ENCODE measurements around the gene EVC. TPM values are rescaled to one million over a fixed set of nuclear protein-coding genes. Genes with fewer than 3 reads are reported as not detected.

The EVC gene
- total RNA-seq, 4 donors from 2014 or later = 8.3 to 37.0 (median 19.3) TPM

DNA sequence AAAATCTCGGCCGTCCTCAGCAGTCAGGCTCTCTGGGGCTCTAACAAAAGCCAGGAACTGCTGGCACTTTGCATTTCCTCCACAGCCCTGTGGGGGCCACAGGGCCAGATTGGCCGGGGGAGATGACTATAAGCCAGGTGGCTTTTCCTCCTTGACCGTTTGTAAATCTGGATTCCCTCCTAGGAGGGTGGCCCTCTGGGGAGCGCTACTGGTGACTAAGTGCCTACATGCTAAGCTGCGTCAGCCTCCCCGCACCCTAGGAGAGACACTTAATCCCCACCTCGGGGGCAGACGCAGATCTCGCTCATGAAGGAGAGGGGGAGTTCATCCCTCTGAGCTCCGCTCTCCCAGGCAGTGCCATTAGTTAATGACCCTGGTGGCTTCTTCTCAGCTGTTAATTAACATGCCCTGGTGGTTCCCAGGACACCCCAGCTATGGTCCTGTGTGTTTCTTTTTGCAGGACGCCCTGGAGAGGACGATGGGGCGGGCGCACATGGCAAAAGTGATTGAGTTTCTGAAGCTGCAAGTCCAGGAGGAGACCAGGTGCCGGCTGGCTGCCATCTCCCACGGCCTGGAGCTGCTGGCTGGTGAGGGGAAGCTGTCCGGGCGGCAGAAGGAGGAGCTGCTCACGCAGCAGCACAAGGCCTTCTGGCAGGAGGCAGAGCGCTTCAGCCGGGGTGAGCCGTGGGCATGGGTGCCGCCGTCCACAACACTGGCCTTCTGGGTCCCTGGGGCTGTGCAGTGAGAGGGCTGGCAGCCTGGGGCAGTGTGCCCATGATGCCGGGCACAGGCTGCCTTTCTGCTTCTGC lies 41.6 kb downstream of the EVC start:
- no peak for TF ChIP-seq CTCF (IDR thresholded peaks at IDR 0.05; ENCODE audit: low read depth)

GRCh38 chr4:5753366-5753765 lies 42.4 kb downstream of the EVC start:
- TF ChIP-seq CTCF (IDR thresholded peaks at IDR 0.05; ENCODE audit: low read depth) = no peak

DNA sequence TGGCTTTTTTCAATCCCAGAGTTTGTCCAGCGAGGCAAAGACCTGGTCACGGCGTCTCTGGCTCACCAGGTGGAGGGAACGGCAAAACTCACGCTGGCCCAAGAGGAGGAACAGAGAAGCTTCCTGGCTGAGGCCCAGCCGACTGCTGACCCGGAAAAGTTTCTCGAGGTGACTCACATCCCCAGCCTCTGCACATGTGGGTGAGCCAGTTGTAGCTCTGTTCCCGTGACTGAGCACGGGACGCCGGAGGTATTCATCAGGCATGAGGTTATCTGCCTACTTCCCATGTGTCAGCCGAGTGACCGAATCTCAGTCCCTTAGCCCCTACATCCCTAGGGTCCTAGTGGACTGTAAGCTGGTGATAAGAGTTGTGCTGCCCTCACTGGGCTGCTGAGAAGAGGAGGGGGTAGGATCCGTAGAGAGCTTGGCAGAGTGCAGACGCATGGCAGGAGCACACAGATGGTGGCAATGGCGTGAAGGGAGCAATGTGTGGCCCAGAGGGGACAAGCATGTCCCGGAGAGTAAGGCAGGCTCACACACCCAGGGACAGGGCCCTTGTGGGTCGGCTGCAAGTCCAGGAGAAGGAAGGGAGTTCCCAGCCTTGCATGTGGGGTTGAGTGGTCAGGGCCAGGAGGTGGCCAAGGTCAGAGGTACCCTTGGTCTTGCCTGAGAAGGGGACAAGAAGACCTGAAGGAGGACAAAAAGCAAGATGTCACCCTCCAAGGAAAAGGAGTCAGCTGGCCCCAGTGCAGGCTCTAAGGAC lies 42.9 kb downstream of the EVC start:
- no peak for TF ChIP-seq CTCF (IDR thresholded peaks at IDR 0.05; ENCODE audit: low read depth)

DNA sequence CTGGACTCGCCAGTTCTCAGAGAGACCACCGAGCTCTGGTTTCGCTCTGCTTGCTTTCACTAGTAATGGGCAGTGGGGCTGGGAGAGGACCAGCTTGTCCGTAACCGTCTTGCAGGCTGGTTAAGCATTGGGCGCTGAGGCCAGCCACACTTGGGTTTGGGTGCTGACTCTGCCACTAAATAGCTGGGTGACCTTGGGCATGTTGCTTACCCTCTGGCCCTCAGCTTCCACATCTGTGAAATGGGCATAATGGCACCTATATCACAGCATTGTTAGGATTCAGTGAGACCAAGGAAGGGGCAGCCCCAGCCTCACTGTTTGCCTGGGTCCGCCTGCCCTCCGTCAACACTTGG lies 43.5 kb downstream of the EVC start:
- TF ChIP-seq CTCF (IDR thresholded peaks at IDR 0.05; ENCODE audit: low read depth) = no peak

- TF ChIP-seq CTCF (IDR thresholded peaks at IDR 0.05; ENCODE audit: low read depth) = no peak
Observed at GRCh38 chr4:5755161-5755560, 44.2 kb downstream of the EVC start.

- TF ChIP-seq CTCF (IDR thresholded peaks at IDR 0.05; ENCODE audit: low read depth) = no peak
Observed at GRCh38 chr4:5755679-5756078, 44.7 kb downstream of the EVC start.

DNA sequence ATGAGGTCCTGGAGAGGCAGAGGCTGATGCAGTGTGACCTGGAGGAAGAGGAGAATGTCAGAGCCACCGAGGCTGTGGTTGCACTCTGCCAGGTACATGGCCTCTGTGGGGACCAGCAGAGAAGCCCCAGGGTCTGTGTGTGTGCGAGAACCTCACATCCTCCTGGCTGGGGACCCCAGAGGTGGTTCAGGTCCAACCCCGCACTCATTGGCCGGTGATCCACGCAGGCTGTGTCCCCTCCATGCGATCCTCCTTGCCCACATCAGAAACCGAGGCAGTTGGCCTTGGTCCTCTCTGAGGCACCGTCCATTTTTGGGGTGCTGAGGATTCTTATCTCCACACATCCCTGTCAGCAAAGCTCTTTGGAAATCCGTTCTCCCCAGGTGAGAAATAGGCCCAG lies 45.3 kb downstream of the EVC start:
- no peak for TF ChIP-seq CTCF (IDR thresholded peaks at IDR 0.05; ENCODE audit: low read depth)

All from subcutaneous adipose tissue (tissue), 4 donors.